ENCODE results near the gene NUP210L.

DNA sequence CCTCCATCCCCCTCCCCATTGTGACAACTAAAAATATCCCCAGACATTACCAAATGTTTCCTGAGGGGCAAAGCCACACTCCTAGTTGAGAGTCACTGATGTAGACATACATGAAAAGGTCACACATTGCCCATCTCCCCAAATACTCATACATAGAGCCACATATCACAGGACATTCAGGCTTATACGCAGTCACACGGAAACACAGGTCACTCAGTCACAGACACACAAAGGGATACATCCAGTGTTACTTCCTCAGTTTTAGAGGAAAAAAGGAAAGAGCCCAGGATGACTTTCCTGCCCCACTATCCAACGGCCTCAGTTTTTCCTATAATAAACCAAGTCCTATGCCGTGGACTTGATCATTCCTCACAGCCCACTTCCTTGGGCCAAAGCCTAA lies 193.5 kb downstream of the NUP210L start:
- TF ChIP-seq, protein P1, sequence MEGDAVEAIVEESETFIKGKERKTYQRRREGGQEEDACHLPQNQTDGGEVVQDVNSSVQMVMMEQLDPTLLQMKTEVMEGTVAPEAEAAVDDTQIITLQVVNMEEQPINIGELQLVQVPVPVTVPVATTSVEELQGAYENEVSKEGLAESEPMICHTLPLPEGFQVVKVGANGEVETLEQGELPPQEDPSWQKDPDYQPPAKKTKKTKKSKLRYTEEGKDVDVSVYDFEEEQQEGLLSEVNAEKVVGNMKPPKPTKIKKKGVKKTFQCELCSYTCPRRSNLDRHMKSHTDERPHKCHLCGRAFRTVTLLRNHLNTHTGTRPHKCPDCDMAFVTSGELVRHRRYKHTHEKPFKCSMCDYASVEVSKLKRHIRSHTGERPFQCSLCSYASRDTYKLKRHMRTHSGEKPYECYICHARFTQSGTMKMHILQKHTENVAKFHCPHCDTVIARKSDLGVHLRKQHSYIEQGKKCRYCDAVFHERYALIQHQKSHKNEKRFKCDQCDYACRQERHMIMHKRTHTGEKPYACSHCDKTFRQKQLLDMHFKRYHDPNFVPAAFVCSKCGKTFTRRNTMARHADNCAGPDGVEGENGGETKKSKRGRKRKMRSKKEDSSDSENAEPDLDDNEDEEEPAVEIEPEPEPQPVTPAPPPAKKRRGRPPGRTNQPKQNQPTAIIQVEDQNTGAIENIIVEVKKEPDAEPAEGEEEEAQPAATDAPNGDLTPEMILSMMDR (IDR thresholded peaks at IDR 0.05), result no peak
- no peak for TF ChIP-seq POLR2A (IDR thresholded peaks at IDR 0.05)

All from uterus (tissue), 2 donors.